ENCODE data around the gene EXOC5. TPM values are rescaled to one million over a fixed set of nuclear protein-coding genes. Genes with fewer than 3 reads are reported as not detected.

Gene EXOC5
- total RNA-seq, 2 experiments from 2014 or later = 82.1 to 82.6 TPM

DNA sequence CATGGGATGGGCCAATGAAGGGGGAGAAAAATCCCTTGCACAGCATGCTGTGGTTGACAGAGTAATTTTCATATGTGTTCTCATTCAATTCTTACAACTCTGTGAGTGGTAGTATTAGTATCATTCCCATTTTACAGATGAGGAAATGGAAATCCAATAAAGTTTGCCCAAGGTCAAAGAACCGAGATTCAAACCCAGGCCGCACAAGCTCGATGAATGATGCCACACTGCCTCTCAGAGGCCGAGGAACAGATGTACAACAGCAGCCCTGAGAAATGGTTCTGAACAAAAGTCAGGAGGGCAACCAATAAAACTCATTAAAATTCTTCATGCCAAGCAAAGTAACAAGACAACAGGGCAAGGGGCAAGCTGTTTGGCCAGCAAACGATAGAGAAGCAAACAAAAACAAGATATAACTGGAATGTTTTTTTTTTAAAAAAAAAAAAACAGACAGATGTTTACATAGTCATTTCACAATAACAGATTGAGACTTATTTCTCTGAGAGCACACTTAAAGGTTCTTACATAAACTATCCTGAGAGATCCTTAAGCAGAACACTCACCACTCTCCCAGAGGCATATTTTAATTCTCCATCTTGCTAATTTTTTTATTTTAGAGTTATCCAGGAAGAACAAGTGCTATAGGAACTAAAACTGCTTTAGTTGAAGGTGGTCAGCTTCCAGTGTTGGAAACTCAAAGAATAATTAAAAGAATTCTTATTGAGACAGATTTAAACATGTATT is 85.8 kb downstream of the EXOC5 start:
- H3K36me3 Mint-ChIP-seq = no peaks in the 10 kb centered on the region
- no peak overlapping the region for H3K27ac Mint-ChIP-seq
- CTCF ChIA-PET = interaction anchor here (0.6 to 5.9 kb wide), 5 partner anchors 13 to 1459 kb away, joined by 3 to 23 read pairs (median 3); no protein-coding TSS in a partner anchor
- H3K4me1 Mint-ChIP-seq (ENCODE audit: low read depth) = no peaks in the 10 kb centered on the region
- DNase-seq = no peak
- intact Hi-C loops (cut with micrococcal nuclease) = no loop called here
- POLR2A ChIA-PET = no interaction called here
- peaks cover 8% of the 10 kb centered on the region for H3K27me3 Mint-ChIP-seq
- H3K9me3 Mint-ChIP-seq = no peaks in the 10 kb centered on the region
- H3K4me3 Mint-ChIP-seq = no peak overlapping the region

DNA sequence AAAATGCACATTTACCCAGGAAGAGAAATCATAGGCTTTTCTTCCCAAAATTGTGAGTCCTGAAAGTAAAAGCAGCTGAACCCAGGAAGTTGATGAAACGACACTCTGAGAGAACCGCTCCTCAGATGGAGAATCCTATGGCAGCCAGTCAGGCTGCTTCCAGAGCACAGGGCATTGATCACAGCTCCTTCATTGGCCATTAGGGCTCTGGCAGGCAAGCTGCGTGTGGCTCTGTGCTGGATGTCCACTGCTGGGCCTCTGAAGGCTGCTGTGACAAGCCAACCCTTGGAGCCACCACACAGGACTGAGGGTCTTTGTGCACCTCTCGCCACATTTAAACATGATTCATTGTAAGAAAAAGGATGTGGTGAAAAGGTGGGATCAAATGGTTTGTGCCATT is 89.4 kb downstream of the EXOC5 start:
- H3K36me3 Mint-ChIP-seq = no peaks in the 10 kb centered on the region
- no peak overlapping the region for H3K27ac Mint-ChIP-seq
- no peaks in the 10 kb centered on the region for H3K4me1 Mint-ChIP-seq (ENCODE audit: low read depth)
- intact Hi-C loops (cut with micrococcal nuclease) = no loop called here
- H3K4me3 Mint-ChIP-seq = no peak overlapping the region
- H3K27me3 Mint-ChIP-seq = peaks cover 5% of the 10 kb centered on the region
- ChIA-PET POLR2A (no interaction called here), CTCF (no interaction called here)
- no peak for DNase-seq
- no peaks in the 10 kb centered on the region for H3K9me3 Mint-ChIP-seq

DNA sequence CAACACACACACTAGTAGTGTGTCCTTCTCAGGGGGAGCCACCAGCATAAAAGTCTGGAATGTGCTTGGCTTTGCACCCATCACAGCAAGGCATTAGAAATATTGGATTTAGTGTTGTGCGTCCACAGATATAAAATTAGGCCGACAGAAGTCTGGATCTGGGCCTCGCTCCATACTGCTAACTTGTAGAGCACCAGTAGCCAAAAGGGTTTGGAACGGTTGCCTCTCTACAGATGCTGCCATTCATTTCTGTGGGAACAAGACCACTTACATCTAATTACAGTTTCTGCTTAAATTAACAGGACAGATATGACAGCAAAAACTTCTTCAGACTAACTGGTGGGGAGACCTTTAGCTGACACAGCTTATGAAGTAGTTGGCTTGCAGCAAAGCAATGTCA is 94.2 kb downstream of the EXOC5 start:
- no peak for DNase-seq
- Mint-ChIP-seq H3K36me3 (no peaks in the 10 kb centered on the region), H3K4me1 (ENCODE audit: low read depth) (no peaks in the 10 kb centered on the region), H3K27me3 (peaks cover 8% of the 10 kb centered on the region), H3K27ac (no peak overlapping the region), H3K9me3 (no peaks in the 10 kb centered on the region), H3K4me3 (no peak overlapping the region)
- intact Hi-C loops (cut with micrococcal nuclease) = no loop called here
- POLR2A ChIA-PET = no interaction called here
- CTCF ChIA-PET = no interaction called here

DNA sequence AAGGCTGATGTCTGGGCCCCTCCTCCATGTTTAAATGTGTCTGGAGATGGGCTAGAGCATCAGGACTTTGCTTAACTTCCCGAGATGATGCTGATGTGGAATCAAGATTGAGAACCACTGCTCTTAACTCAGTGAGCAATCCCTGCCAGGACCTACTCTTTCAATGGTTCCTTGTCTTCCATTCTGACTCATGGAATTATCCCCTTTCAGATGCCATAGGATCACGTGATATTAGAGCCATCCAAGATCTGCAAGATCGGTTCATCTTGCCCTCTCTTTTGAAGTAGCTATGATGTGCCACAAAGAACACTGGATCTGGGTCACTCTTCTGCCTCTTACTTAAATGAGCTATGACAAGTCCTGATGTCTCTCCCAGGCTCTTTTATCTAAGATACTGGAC is 96.8 kb downstream of the EXOC5 start:
- ChIA-PET POLR2A (no interaction called here), CTCF (no interaction called here)
- intact Hi-C loops (cut with micrococcal nuclease) = no loop called here
- no peak for DNase-seq
- no peaks in the 10 kb centered on the region for H3K4me1 Mint-ChIP-seq (ENCODE audit: low read depth)
- H3K4me3 Mint-ChIP-seq = no peak overlapping the region
- H3K36me3 Mint-ChIP-seq = no peaks in the 10 kb centered on the region
- H3K27ac Mint-ChIP-seq = no peak overlapping the region
- no peaks in the 10 kb centered on the region for H3K9me3 Mint-ChIP-seq
- H3K27me3 Mint-ChIP-seq = peaks cover 8% of the 10 kb centered on the region

DNA sequence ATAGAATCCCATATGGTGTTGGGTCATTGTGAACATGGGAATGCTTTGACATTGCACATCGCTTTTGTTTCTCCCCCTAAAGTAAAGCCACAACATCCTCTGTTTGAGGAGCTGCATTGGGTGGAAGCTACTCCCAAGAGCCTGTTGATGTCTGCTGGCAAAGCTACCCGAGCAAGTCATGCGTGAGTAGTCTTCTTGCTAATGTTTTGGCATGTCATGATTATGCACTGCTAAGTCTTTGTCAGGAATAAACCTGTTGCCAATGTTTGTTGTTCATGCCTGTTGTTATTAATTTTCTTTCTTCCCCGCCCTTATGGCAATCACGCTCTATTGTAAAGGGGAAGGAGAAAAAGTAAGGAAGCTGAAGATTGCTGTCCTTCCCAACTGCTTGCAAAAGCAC is 97.3 kb downstream of the EXOC5 start:
- DNase-seq = no peak
- no peak overlapping the region for H3K4me3 Mint-ChIP-seq
- H3K4me1 Mint-ChIP-seq (ENCODE audit: low read depth) = no peaks in the 10 kb centered on the region
- H3K27ac Mint-ChIP-seq = no peak overlapping the region
- peaks cover 8% of the 10 kb centered on the region for H3K27me3 Mint-ChIP-seq
- ChIA-PET CTCF (no interaction called here), POLR2A (no interaction called here)
- no peaks in the 10 kb centered on the region for H3K36me3 Mint-ChIP-seq
- H3K9me3 Mint-ChIP-seq = no peaks in the 10 kb centered on the region
- intact Hi-C loops (cut with micrococcal nuclease) = no loop called here

DNA sequence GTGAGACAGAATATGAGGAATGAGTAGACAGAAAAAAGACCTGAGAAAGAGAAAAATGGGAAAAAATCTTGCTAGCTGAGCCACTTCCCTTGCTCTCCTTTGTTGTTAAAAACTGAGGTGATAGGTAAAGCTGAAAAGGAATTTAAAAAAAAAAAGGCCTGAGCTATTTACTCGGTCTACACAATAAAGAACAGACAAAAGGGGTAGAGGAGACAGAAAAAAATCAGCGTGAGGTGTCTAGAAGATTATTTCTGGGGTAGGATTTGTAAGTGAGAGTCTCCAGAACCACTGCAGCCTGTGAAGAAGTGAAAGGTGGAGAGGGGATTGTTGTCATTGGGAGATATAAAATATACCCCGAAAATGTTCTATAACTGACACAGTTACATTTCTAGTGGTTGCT is 98.8 kb downstream of the EXOC5 start:
- POLR2A ChIA-PET = no interaction called here
- Mint-ChIP-seq H3K36me3 (no peaks in the 10 kb centered on the region), H3K27me3 (peaks cover 6% of the 10 kb centered on the region), H3K4me1 (ENCODE audit: low read depth) (no peaks in the 10 kb centered on the region), H3K4me3 (no peak overlapping the region), H3K9me3 (no peaks in the 10 kb centered on the region), H3K27ac (no peak overlapping the region)
- intact Hi-C loops (cut with micrococcal nuclease) = no loop called here
- CTCF ChIA-PET = interaction anchor here (1.6 kb wide), 1 partner anchor 13 kb away, joined by 3 read pairs; no protein-coding TSS in a partner anchor
- DNase-seq = no peak

DNA sequence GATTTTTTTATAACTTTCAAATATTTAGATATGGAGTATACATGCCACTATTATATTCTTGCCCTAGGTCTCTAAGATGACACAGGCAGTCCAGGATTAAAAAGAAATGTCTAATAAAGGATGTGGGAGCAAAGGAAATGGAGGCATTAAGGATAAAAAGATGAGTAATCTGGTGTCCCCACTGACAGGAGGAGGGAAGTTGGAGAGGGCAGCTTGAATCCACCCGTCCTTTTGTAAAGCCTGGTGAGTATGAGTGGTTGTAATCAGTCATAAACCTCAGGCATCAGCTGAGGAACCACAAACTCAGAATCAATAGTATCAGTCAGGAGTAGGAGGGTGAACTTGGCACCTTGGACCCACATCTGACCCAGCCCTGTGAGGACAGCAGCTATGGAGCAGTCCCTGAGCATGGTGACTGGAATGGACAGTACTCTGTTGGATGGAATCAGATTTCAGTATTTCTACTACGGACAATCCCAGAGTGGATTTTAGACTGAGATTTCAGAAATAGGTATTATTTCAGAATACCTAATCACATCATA is 100.5 kb downstream of the EXOC5 start:
- DNase-seq = no peak
- CTCF ChIA-PET = no interaction called here
- POLR2A ChIA-PET = no interaction called here
- Mint-ChIP-seq H3K36me3 (no peaks in the 10 kb centered on the region), H3K27me3 (peaks cover 6% of the 10 kb centered on the region), H3K4me3 (no peak overlapping the region), H3K4me1 (ENCODE audit: low read depth) (no peaks in the 10 kb centered on the region), H3K27ac (no peak overlapping the region), H3K9me3 (no peaks in the 10 kb centered on the region)
- intact Hi-C loops (cut with micrococcal nuclease) = no loop called here

DNA sequence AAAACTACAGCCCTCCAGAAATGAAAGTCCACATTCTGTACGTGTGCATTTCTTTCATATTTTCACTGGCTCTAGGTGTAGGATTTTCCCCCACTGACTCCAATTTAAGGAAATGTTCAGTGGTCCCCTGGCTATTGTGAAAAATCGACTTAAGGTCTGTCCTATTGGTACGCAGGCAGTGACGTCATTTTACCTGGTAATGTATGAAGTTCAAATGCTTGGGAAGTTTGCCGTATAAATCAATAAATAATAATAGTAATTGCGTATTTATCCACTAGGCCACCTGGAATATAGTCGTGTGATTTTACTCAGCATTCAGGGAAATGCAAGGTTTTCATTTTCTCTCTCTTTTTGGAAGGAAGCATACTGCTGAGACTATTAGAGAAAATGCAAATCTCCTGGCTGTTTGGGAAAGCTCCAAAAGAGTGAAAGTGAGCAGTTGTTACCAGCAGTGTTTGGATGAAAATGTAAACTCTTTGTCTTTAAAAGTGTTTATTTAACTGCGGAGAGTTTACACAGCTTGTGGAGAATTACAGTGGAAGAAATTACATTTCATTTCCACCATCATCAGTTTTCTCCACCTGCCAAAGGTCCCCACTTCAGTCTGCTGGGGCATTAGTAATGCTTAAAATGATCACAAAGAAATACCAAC is 107.0 kb downstream of the EXOC5 start:
- POLR2A ChIA-PET = no interaction called here
- no peaks in the 10 kb centered on the region for H3K36me3 Mint-ChIP-seq
- intact Hi-C loops (cut with micrococcal nuclease) = no loop called here

DNA sequence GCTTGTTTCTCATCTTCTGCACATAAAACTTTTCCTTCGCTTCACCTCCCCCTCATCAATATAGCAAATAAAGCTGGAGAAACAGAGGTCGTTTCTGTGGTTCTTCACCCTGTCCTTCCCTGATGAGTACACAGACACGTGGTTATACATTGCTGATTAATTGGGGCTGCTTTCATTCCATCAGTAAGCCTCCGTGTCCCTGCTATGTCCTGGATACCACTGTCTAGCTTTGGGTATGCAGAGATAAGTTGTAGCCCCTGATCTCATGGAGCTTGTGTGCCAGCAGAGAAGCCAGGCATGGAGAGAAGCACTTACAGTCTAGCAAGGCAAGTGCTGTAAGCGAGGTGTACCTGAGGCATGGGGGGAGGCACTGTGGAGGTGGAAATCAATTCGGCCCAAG is 108.4 kb downstream of the EXOC5 start:
- H3K4me1 Mint-ChIP-seq (ENCODE audit: low read depth) = no peaks in the 10 kb centered on the region
- H3K36me3 Mint-ChIP-seq = no peaks in the 10 kb centered on the region
- POLR2A ChIA-PET = no interaction called here
- H3K9me3 Mint-ChIP-seq = no peaks in the 10 kb centered on the region
- no peak overlapping the region for H3K4me3 Mint-ChIP-seq
- CTCF ChIA-PET = no interaction called here
- no peak for DNase-seq
- H3K27ac Mint-ChIP-seq = no peak overlapping the region
- intact Hi-C loops (cut with micrococcal nuclease) = no loop called here
- H3K27me3 Mint-ChIP-seq = no peaks in the 10 kb centered on the region

More for the DNA sequence above, 107.0 kb downstream of the EXOC5 start:
- Mint-ChIP-seq H3K27me3 (no peaks in the 10 kb centered on the region), H3K9me3 (no peaks in the 10 kb centered on the region), H3K4me1 (ENCODE audit: low read depth) (no peaks in the 10 kb centered on the region), H3K4me3 (no peak overlapping the region), H3K27ac (no peak overlapping the region)
- CTCF ChIA-PET = no interaction called here
- DNase-seq = no peak

DNA sequence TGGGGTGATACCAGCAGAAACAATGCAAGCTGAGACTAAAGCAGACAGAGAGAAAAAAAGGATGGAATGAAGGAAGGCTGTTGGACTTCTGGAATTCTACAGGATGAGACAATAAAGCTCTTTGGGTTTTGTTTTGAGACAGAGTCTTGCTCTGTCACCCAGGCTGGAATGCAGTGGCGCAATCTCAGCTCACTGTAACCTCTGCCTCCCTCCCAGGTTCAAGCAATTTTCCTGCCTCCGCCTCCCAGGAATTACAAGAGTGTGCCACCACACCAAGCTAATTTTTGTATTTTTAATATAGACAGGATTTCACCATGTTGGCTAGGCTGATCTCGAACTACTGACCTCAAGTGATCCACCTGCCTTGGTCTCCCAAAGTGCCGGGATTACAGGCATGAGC is 115.4 kb downstream of the EXOC5 start:
- Mint-ChIP-seq H3K4me1 (ENCODE audit: low read depth) (no peaks in the 10 kb centered on the region), H3K27ac (no peak overlapping the region), H3K27me3 (peaks cover 2% of the 10 kb centered on the region), H3K9me3 (no peaks in the 10 kb centered on the region), H3K4me3 (no peak overlapping the region), H3K36me3 (no peaks in the 10 kb centered on the region)
- intact Hi-C loops (cut with micrococcal nuclease) = no loop called here
- DNase-seq = no peak
- ChIA-PET POLR2A (no interaction called here), CTCF (no interaction called here)

Other genes starting within 250 kb of the EXOC5 start
- gene AP5M1, start 66 bp upstream of the EXOC5 start, total RNA-seq = 10 to 100 TPM; 27.7 to 31.1 TPM
- 10 to 100 TPM; 14.4 to 16.9 TPM for gene NAA30, start 121.7 kb upstream of the EXOC5 start, total RNA-seq
- gene CCDC198, start 225.0 kb upstream of the EXOC5 start, total RNA-seq = not detected